Trophoblast cell (in vitro differentiated cells and primary cell): Measurements from ENCODE around the gene CACNA1C.

ENCODE experiments used
- DNase-seq, 2 donors: peaks; one replicate each; pipeline ENCODE4 v3.0.0-alpha.2; 2016
- H2AFZ ChIP-seq: 2 replicates; pipeline ENCODE4 v1.6.1; 2013; ENCODE audit warnings: low read length, moderate library complexity, mild to moderate bottlenecking; ENCODE audit not compliant: insufficient read depth, poor library complexity
- H2AK5ac ChIP-seq: 2 replicates; pipeline ENCODE4 v1.6.1; 2013; ENCODE audit warnings: mild to moderate bottlenecking, low read length
- H2BK120ac ChIP-seq: 2 replicates; pipeline ENCODE4 v1.6.1; 2013; ENCODE audit warnings: low read length, mild to moderate bottlenecking, moderate library complexity; ENCODE audit not compliant: insufficient read depth, poor library complexity
- H2BK12ac ChIP-seq: 2 replicates; pipeline ENCODE4 v1.6.1; 2013; ENCODE audit warnings: mild to moderate bottlenecking, low read length, moderate library complexity
- H2BK5ac ChIP-seq: 2 replicates; pipeline ENCODE4 v1.6.1; 2013; ENCODE audit warnings: low read length, low read depth, moderate library complexity, mild to moderate bottlenecking; ENCODE audit not compliant: poor library complexity
- H3K14ac ChIP-seq: 2 replicates; pipeline ENCODE4 v1.6.1; 2013; ENCODE audit warnings: mild to moderate bottlenecking, low read length
- H3K18ac ChIP-seq: 2 replicates; pipeline ENCODE4 v1.6.1; 2013; ENCODE audit warnings: mild to moderate bottlenecking, low read length
- H3K23ac ChIP-seq: 2 replicates; pipeline ENCODE4 v1.6.1; 2013; ENCODE audit warnings: low read length
- H3K27ac ChIP-seq: 2 replicates; pipeline ENCODE4 v1.5.1; 2013; ENCODE audit warnings: low read depth, mild to moderate bottlenecking, inconsistent platforms, low read length, moderate library complexity
- H3K27me3 ChIP-seq: 2 replicates; pipeline ENCODE4 v1.6.1; 2013; ENCODE audit warnings: inconsistent platforms, mild to moderate bottlenecking, low read length, moderate library complexity; ENCODE audit not compliant: insufficient read depth
- H3K36me3 ChIP-seq, 2 experiments: 1 replicate in 1 of 2; 2 replicates in 1 of 2; pipeline ENCODE4 v1.6.1; 2013; ENCODE audit warnings: low read length in 2 of 2, mild to moderate bottlenecking in 2 of 2, moderate library complexity in 1 of 2; ENCODE audit not compliant: insufficient read depth in 2 of 2, control insufficient read depth in 1 of 2
- H3K4ac ChIP-seq: 2 replicates; pipeline ENCODE4 v1.6.1; 2013; ENCODE audit warnings: low read depth, mild to moderate bottlenecking, low read length, moderate library complexity
- H3K4me1 ChIP-seq, 2 experiments: 1 replicate in 1 of 2; 2 replicates in 1 of 2; pipeline ENCODE4 v1.6.1; 2013; ENCODE audit warnings: low read length in 2 of 2, mild to moderate bottlenecking in 2 of 2, moderate library complexity in 1 of 2; ENCODE audit not compliant: insufficient read depth in 2 of 2, control insufficient read depth in 1 of 2
- H3K4me2 ChIP-seq: 2 replicates; pipeline ENCODE4 v1.6.1; 2013; ENCODE audit warnings: inconsistent platforms, mild to moderate bottlenecking, low read length, moderate library complexity
- H3K4me3 ChIP-seq: 2 replicates; pipeline ENCODE4 v1.5.1; 2013; ENCODE audit warnings: mild to moderate bottlenecking, low read depth, low read length, inconsistent platforms
- H3K79me1 ChIP-seq: one replicate; pipeline ENCODE4 v1.6.1; 2013; ENCODE audit warnings: low read length
- H3K79me2 ChIP-seq: 2 replicates; pipeline ENCODE4 v1.6.1; 2013; ENCODE audit warnings: low read length, mild to moderate bottlenecking; ENCODE audit not compliant: control insufficient read depth, insufficient read depth, poor library complexity
- H3K9ac ChIP-seq: 2 replicates; pipeline ENCODE4 v1.6.1; 2013; ENCODE audit warnings: mild to moderate bottlenecking, low read length
- H3K9me3 ChIP-seq: 2 replicates; pipeline ENCODE4 v1.6.1; 2013; ENCODE audit warnings: low read depth, mild to moderate bottlenecking, control low read depth, inconsistent platforms, low read length; ENCODE audit not compliant: insufficient read depth
- H4K12ac ChIP-seq: 2 replicates; pipeline ENCODE4 v1.6.1; 2013; ENCODE audit warnings: low read depth, mild to moderate bottlenecking, low read length, moderate library complexity
- H4K8ac ChIP-seq: 2 replicates; pipeline ENCODE4 v1.6.1; 2013; ENCODE audit warnings: low read depth, mild to moderate bottlenecking, low read length, moderate library complexity
- H4K91ac ChIP-seq: one replicate; pipeline ENCODE4 v1.6.1; 2013; ENCODE audit warnings: low read depth, mild to moderate bottlenecking, low read length, moderate library complexity
- WGBS: extraction: QIAGEN DNeasy Blood & Tissue Kit; methylation state at CpG from one replicate; pipeline ENCODE4 v1.1.7; 2013; ENCODE audit warnings: missing lambda C conversion rate; ENCODE audit not compliant: insufficient read length, insufficient coverage; ENCODE audit errors: extremely low coverage; 5-methylcytosine and 5-hydroxymethylcytosine counted together

Gene CACNA1C

GRCh38 chr12:2401040-2401439 lies 348.3 kb downstream of the CACNA1C start:
- Histone ChIP-seq H3K4me3 (no peak overlapping the region), H3K27ac (no peak overlapping the region), H3K79me2 (no peaks in the 10 kb centered on the region), H3K9me3 (peaks cover 2% of the 10 kb centered on the region), H2BK12ac (no peak overlapping the region), H3K4me1 (peaks cover 3 to 13% of the 10 kb centered on the region in 2 experiments), H3K79me1 (no peaks in the 10 kb centered on the region), H2AK5ac (no peak overlapping the region), H3K4ac (no peak overlapping the region), H4K12ac (no peak overlapping the region), H3K27me3 (no peaks in the 10 kb centered on the region), H4K91ac (no peak overlapping the region), H3K18ac (no peak overlapping the region), H4K8ac (no peak overlapping the region), H3K4me2 (no peak overlapping the region), H3K23ac (no peak overlapping the region), H3K9ac (no peak overlapping the region), H2BK120ac (no peak overlapping the region), H3K36me3 (no peaks in the 10 kb centered on the region), H3K14ac (no peak overlapping the region), H2AFZ (no peak overlapping the region), H2BK5ac (no peak overlapping the region)
- DNase-seq: no peak
- WGBS: no CpG with 5 or more reads among the region's 2 CpGs

- Histone ChIP-seq H3K14ac (no peak overlapping the region), H4K8ac (no peak overlapping the region), H2AFZ (no peak overlapping the region), H3K4me3 (no peak overlapping the region), H3K79me1 (no peaks in the 10 kb centered on the region), H3K9me3 (peaks cover 2% of the 10 kb centered on the region), H3K79me2 (no peaks in the 10 kb centered on the region), H2BK12ac (no peak overlapping the region), H3K4me1 (peaks cover 3 to 13% of the 10 kb centered on the region in 2 experiments), H2BK120ac (no peak overlapping the region), H4K91ac (no peak overlapping the region), H3K9ac (no peak overlapping the region), H2BK5ac (no peak overlapping the region), H3K4ac (no peak overlapping the region), H4K12ac (no peak overlapping the region), H3K4me2 (no peak overlapping the region), H3K27ac (no peak overlapping the region), H3K36me3 (no peaks in the 10 kb centered on the region), H3K27me3 (no peaks in the 10 kb centered on the region), H3K23ac (no peak overlapping the region), H3K18ac (no peak overlapping the region), H2AK5ac (no peak overlapping the region)
- DNase-seq: no peak
- WGBS: no CpG with 5 or more reads among the region's 5 CpGs
These were observed 349.3 kb downstream of the CACNA1C start for GRCh38 chr12:2402073-2402579.

- H3K4me2 ChIP-seq: no peak overlapping the region
- H3K4ac ChIP-seq: no peak overlapping the region
- no peak overlapping the region for H3K4me3 ChIP-seq
- H4K12ac ChIP-seq: no peak overlapping the region
- H3K4me1 ChIP-seq: peaks cover 3 to 8% of the 10 kb centered on the region in 2 experiments
- no peak overlapping the region for H3K23ac ChIP-seq
- no peak overlapping the region for H3K18ac ChIP-seq
- no peak overlapping the region for H4K8ac ChIP-seq
- no peaks in the 10 kb centered on the region for H3K27me3 ChIP-seq
- H2AK5ac ChIP-seq: no peak overlapping the region
- no peaks in the 10 kb centered on the region for H3K36me3 ChIP-seq
- no CpG with 5 or more reads among the region's 14 CpGs for WGBS
- no peak overlapping the region for H2AFZ ChIP-seq
- H3K14ac ChIP-seq: no peak overlapping the region
- no peak overlapping the region for H2BK5ac ChIP-seq
- DNase-seq: no peak
- no peaks in the 10 kb centered on the region for H3K79me1 ChIP-seq
- no peaks in the 10 kb centered on the region for H3K79me2 ChIP-seq
- no peak overlapping the region for H3K9ac ChIP-seq
- H2BK12ac ChIP-seq: no peak overlapping the region
- H3K9me3 ChIP-seq: peaks cover 2% of the 10 kb centered on the region
- no peak overlapping the region for H2BK120ac ChIP-seq
- no peak overlapping the region for H3K27ac ChIP-seq
- no peak overlapping the region for H4K91ac ChIP-seq
These were observed 350.6 kb downstream of the CACNA1C start for GRCh38 chr12:2403221-2403976.

- no peak overlapping the region for H3K4me3 ChIP-seq
- no peak overlapping the region for H2BK120ac ChIP-seq
- no peaks in the 10 kb centered on the region for H3K36me3 ChIP-seq
- no peak overlapping the region for H3K4ac ChIP-seq
- H3K4me1 ChIP-seq: peaks cover 3 to 8% of the 10 kb centered on the region in 2 experiments
- H4K12ac ChIP-seq: no peak overlapping the region
- H2AK5ac ChIP-seq: no peak overlapping the region
- no peaks in the 10 kb centered on the region for H3K27me3 ChIP-seq
- H2BK5ac ChIP-seq: no peak overlapping the region
- no CpG with 5 or more reads among the region's 9 CpGs for WGBS
- no peak overlapping the region for H3K14ac ChIP-seq
- H3K9me3 ChIP-seq: no peaks in the 10 kb centered on the region
- H2BK12ac ChIP-seq: no peak overlapping the region
- H3K27ac ChIP-seq: no peak overlapping the region
- no peak overlapping the region for H4K8ac ChIP-seq
- H4K91ac ChIP-seq: no peak overlapping the region
- H3K9ac ChIP-seq: no peak overlapping the region
- no peaks in the 10 kb centered on the region for H3K79me1 ChIP-seq
- DNase-seq: no peak
- no peak overlapping the region for H3K4me2 ChIP-seq
- no peak overlapping the region for H3K23ac ChIP-seq
- H2AFZ ChIP-seq: no peak overlapping the region
- H3K18ac ChIP-seq: no peak overlapping the region
- no peaks in the 10 kb centered on the region for H3K79me2 ChIP-seq
These were observed 352.3 kb downstream of the CACNA1C start for GRCh38 chr12:2405039-2405438.
